ENCODE data around the gene MBD2.
"Not testable (repeated sequence)": the region's sequence is repeated elsewhere in the genome, so short reads cannot be mapped to it uniquely, and the experiment has no call there.

The MBD2 gene

GRCh38 chr18:54235871-54236270 is 11.4 kb upstream of the MBD2 start:
- DNase-seq, result no peak

GRCh38 chr18:54233747-54234146 is 9.3 kb upstream of the MBD2 start:
- DNase-seq, result no peak

DNA sequence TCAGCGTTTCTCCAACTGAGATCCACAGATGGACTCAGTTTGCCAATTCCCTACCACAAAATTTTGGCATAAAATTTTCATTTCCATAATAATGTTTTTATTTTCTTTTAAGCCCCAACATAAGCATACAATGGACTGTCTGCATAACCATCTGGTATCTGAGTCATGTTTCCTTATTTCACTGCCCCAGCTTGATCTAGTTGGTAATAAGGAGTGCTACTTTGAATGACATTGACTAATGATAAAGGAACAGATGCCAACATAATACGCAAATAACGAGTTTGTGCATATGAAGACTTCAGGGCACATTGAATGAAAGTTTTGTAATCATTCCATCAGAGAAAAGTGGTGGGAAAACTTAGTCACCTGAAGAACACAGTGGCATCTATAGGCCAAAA is 8.8 kb upstream of the MBD2 start:
- no peak for DNase-seq

- DNase-seq, result no peak
Measured at GRCh38 chr18:54232485-54233227, 8.2 kb upstream of the MBD2 start.

GRCh38 chr18:54229421-54230059 is 5.1 kb upstream of the MBD2 start:
- DNase-seq, result no peak

- no peak for DNase-seq
Measured at GRCh38 chr18:54228364-54228763, 3.9 kb upstream of the MBD2 start.

- DNase-seq, result peak in 7 of 14 donors; percentile 23 to 62 (median 25)
Measured at GRCh38 chr18:54223568-54224241, 764 bp downstream of the MBD2 start.

GRCh38 chr18:54222922-54223567 is 1.4 kb downstream of the MBD2 start:
- peak in 1 of 14 donors; percentile 22 for DNase-seq

DNA sequence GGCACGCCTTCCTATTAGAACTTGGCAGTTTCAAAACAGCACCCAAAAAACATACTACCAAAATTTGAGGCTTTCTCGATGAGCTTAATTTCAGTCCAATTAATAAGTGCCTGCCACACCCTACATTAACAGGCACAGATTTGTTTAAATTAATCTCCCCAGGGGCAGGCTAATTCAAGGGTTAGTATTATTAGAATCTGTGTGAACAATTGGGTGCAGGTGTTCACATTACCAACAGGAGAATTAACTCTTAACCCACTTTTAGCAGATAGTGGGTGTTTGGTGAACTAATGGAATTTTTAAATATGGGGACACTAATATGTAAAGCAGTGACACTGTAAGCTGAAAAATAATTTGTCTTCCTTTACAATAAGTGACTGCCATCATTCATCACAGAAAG is 4.1 kb downstream of the MBD2 start:
- DNase-seq, result no peak

DNA sequence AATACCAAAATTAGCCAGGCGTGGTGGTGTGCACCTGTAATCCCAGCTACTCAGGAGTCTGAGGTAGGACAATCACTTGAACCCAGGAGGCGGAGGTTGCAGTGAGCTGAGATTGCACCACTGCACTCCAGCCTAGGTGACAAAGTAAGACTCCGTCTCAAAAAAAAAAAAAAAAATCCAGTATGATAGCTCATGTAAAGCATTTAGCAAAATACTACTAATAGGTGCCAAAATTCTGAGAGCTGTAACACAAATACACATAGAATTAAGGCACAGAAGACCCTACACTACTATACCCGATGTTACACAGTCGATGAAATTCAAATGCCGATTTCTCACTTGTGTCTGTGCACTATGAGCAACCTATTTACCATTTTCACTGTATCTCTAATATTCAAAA is 5.7 kb downstream of the MBD2 start:
- not testable (repeated sequence) for DNase-seq

DNA sequence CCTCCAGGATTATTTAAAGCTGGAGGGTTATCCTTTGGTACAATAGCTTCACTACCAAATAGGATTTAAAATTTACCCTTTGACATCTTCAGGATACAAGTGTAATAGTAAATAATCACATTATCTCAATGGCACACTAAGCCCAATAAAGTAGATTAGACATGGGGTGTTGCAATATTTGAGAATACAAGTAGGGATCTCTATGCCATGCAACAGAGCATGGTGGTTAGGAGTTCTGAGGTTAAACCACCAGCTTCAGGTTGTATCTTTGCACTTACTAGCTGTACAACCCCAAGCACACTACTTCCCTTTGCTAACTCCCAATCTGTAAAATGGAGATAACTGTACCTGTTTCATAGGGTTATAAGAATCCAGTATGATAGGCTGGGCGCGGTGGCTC is 6.2 kb downstream of the MBD2 start:
- DNase-seq, result no peak

DNA sequence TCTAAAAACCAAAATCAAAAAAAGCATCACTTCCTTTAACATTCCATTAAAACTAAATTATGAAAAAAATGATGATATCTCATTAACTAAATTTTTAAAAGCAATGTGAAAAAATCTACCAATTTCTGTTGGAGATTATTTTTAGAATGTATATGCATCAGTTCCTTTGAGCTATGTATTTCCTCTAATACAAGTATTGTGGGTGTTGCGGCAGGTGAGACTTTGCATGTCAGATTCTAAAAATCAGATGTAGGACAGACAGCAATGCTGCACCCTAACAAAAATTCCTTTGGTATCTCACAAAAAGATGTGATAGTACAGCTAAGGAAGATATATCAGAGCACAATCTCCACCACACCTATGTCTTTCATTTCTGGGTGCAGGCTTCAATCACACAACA is 6.8 kb downstream of the MBD2 start:
- no peak for DNase-seq

DNA sequence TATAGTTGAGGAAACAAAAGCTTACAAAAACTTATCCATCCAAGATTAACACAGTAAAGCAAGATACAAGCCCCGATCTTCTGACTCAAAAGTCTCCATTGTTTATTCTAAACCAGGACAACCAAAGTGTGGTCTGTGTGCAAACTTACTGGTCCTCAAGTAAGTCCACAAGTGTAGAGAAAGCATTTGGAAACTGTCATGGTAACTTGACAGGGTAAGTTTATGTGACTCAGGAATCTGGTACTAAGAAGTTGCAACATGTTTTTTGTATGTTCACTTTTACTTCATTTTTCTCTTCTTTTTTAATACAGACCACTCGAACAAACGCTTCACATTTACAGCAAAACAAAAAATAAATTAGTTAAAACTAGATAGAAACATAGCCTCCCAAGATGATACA is 9.4 kb downstream of the MBD2 start:
- DNase-seq, result no peak

- DNase-seq, result no peak
Measured at GRCh38 chr18:54210463-54210862, 14.0 kb downstream of the MBD2 start.

GRCh38 chr18:54209471-54210180 is 14.8 kb downstream of the MBD2 start:
- DNase-seq, result no peak

DNA sequence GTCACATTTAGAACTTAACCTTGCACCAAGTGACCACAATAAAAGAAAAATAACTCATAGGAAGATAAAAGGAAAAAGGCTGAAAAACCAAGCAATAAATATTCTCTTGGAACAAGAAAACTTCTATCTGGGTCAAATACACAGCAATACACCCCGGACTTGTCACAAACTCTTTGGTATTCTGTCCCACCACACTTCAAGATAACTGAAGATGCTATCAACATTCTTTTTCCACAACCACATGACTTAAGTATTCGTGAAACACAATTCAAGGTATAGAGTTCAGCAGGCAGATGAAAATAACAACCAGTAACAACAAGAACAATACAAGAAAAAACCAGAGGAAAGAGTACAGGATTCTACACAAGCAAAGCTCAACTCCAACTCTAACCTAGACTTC is 18.0 kb downstream of the MBD2 start:
- DNase-seq, result no peak

GRCh38 chr18:54205959-54206358 is 18.5 kb downstream of the MBD2 start:
- DNase-seq, result no peak

- DNase-seq, result not testable (repeated sequence)
Measured at GRCh38 chr18:54205448-54205847, 19.0 kb downstream of the MBD2 start.

DNA sequence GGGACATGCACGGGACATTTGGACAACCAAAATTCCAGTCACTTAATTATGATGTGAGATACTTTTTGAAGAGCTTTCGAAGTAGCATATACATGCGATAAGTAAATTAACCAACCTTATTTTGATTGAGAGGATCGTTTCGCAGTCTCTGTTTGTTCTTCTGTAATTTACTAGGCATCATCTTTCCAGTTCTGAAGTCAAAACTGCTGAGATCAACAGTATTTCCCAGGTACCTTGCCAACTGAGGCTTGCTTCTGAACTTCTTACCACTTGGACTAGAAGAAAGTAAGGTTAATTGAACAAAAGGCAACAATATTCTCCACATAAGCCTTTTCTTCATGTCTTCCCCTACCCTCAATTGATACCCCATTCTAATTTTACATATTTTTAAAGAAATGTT is 19.6 kb downstream of the MBD2 start:
- DNase-seq, result no peak

DNA sequence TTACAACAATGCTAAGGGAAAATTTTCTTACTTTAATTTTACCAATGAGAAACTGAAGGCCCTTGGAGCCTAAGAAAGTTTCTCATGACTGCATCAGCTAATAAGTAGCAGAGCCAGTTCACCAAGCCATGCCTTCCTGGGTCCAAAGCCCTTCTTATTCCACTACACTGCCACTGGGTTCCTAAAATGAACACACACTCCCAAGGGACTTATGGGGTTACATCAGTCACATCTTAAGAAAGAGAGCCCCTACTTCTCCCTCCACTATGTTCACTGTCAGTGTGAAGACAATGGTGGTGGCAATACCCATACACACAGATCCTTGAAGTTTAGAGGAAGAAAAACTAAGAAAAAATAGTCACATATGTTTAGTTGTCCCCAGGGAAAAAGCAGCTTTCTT is 20.6 kb downstream of the MBD2 start:
- DNase-seq, result no peak

GRCh38 chr18:54202851-54203250 is 21.6 kb downstream of the MBD2 start:
- no peak for DNase-seq

- no peak for DNase-seq
Measured at GRCh38 chr18:54197747-54198411, 26.6 kb downstream of the MBD2 start.

All from C1 segment of cervical spinal cord (tissue), 14 donors.